ENCODE data around the gene PDE4B.
"Not testable (repeated sequence)": the region's sequence is repeated elsewhere in the genome, so short reads cannot be mapped to it uniquely, and the experiment has no call there.

The PDE4B gene

GRCh38 chr1:66055092-66055491 lies 262.4 kb downstream of the PDE4B start:
- DNase-seq (ENCODE audit: low read depth), result no peak

- DNase-seq (ENCODE audit: low read depth), result not testable (repeated sequence)
Measured at GRCh38 chr1:66057448-66057847, 264.8 kb downstream of the PDE4B start.

- DNase-seq (ENCODE audit: low read depth), result no peak
Measured at GRCh38 chr1:66058558-66058957, 265.9 kb downstream of the PDE4B start.

- not testable (repeated sequence) for DNase-seq (ENCODE audit: low read depth)
Measured at GRCh38 chr1:66067219-66067618, 274.5 kb downstream of the PDE4B start.

- DNase-seq (ENCODE audit: low read depth), result no peak
Measured at GRCh38 chr1:66069976-66070876, 277.5 kb downstream of the PDE4B start.

- no peak for DNase-seq (ENCODE audit: low read depth)
Measured at GRCh38 chr1:66073388-66073787, 280.7 kb downstream of the PDE4B start.

- no peak for DNase-seq (ENCODE audit: low read depth)
Measured at GRCh38 chr1:66074147-66074546, 281.5 kb downstream of the PDE4B start.

- no peak for DNase-seq (ENCODE audit: low read depth)
Measured at GRCh38 chr1:66078412-66078811, 285.7 kb downstream of the PDE4B start.

GRCh38 chr1:66083003-66083402 lies 290.3 kb downstream of the PDE4B start:
- DNase-seq (ENCODE audit: low read depth), result no peak

GRCh38 chr1:66084442-66084841 lies 291.7 kb downstream of the PDE4B start:
- DNase-seq (ENCODE audit: low read depth), result no peak

- no peak for DNase-seq (ENCODE audit: low read depth)
Measured at GRCh38 chr1:66085600-66085999, 292.9 kb downstream of the PDE4B start.

- DNase-seq (ENCODE audit: low read depth), result no peak
Measured at GRCh38 chr1:66088787-66089186, 296.1 kb downstream of the PDE4B start.

GRCh38 chr1:66090859-66091457 lies 298.3 kb downstream of the PDE4B start:
- DNase-seq (ENCODE audit: low read depth), result no peak

- no peak for DNase-seq (ENCODE audit: low read depth)
Measured at GRCh38 chr1:66095190-66095589, 302.5 kb downstream of the PDE4B start.

GRCh38 chr1:66100959-66101358 lies 308.3 kb downstream of the PDE4B start:
- not testable (repeated sequence) for DNase-seq (ENCODE audit: low read depth)

GRCh38 chr1:66104076-66104475 lies 311.4 kb downstream of the PDE4B start:
- not testable (repeated sequence) for DNase-seq (ENCODE audit: low read depth)

- no peak for DNase-seq (ENCODE audit: low read depth)
Measured at GRCh38 chr1:66108624-66109023, 315.9 kb downstream of the PDE4B start.

GRCh38 chr1:66112744-66113400 lies 320.2 kb downstream of the PDE4B start:
- DNase-seq (ENCODE audit: low read depth), result no peak

GRCh38 chr1:66119148-66119547 lies 326.5 kb downstream of the PDE4B start:
- no peak for DNase-seq (ENCODE audit: low read depth)

- DNase-seq (ENCODE audit: low read depth), result no peak
Measured at GRCh38 chr1:66124670-66125069, 332.0 kb downstream of the PDE4B start.

GRCh38 chr1:66128641-66129040 lies 335.9 kb downstream of the PDE4B start:
- not testable (repeated sequence) for DNase-seq (ENCODE audit: low read depth)

- DNase-seq (ENCODE audit: low read depth), result no peak
Measured at GRCh38 chr1:66132324-66132723, 339.6 kb downstream of the PDE4B start.

- no peak for DNase-seq (ENCODE audit: low read depth)
Measured at GRCh38 chr1:66134004-66134403, 341.3 kb downstream of the PDE4B start.
